ENCODE data around the gene HCN1. TPM values are rescaled to one million over a fixed set of nuclear protein-coding genes. Genes with fewer than 3 reads are reported as not detected.

HCN1 gene
- total and polyA plus RNA-seq, 3 donors from 2014 or later, result 0.20 to 1.7 (median 1.4) TPM

GRCh38 chr5:45691656-45692055 is 4.5 kb downstream of the HCN1 start:
- H3K36me3 ChIP-seq (ENCODE audit: low read depth, missing control alignments), result no peaks in the 10 kb centered on the region
- no peaks in the 10 kb centered on the region for H3K9me3 ChIP-seq
- peaks cover 4% of the 10 kb centered on the region for H3K4me1 ChIP-seq
- no peak overlapping the region for H3K4me3 ChIP-seq
- no peak for DNase-seq
- TF ChIP-seq CTCF (IDR thresholded peaks at IDR 0.05) (no peak), POLR2A (IDR thresholded peaks at IDR 0.05) (no peak)
- intact Hi-C loops (cut with DNase I; ENCODE audit: low total_unique reads), result no loop called here
- no peak overlapping the region for H3K27ac ChIP-seq
- no peaks in the 10 kb centered on the region for H3K27me3 ChIP-seq
- 46 to 59% methylated on average over 4 of the region's 4 CpGs for WGBS, 2 donors

- WGBS, 2 donors, result 57 to 61% methylated on average over 2 of the region's 2 CpGs
- H3K27ac ChIP-seq, result no peak overlapping the region
- H3K4me3 ChIP-seq, result no peak overlapping the region
- no peaks in the 10 kb centered on the region for H3K27me3 ChIP-seq
- intact Hi-C loops (cut with DNase I; ENCODE audit: low total_unique reads), result no loop called here
- H3K9me3 ChIP-seq, result no peaks in the 10 kb centered on the region
- TF ChIP-seq POLR2A (IDR thresholded peaks at IDR 0.05) (no peak), CTCF (IDR thresholded peaks at IDR 0.05) (no peak)
- H3K4me1 ChIP-seq, result no peaks in the 10 kb centered on the region
- no peak for DNase-seq
- H3K36me3 ChIP-seq (ENCODE audit: low read depth, missing control alignments), result no peaks in the 10 kb centered on the region
These were observed 8.5 kb downstream of the HCN1 start for GRCh38 chr5:45687701-45688100.

GRCh38 chr5:45686620-45687019 is 9.6 kb downstream of the HCN1 start:
- Histone ChIP-seq H3K4me3 (no peak overlapping the region), H3K27me3 (no peaks in the 10 kb centered on the region), H3K27ac (no peak overlapping the region), H3K9me3 (no peaks in the 10 kb centered on the region), H3K36me3 (ENCODE audit: low read depth, missing control alignments) (no peaks in the 10 kb centered on the region), H3K4me1 (no peaks in the 10 kb centered on the region)
- 89 to 95% methylated on average over 2 of the region's 2 CpGs for WGBS, 2 donors
- TF ChIP-seq POLR2A (IDR thresholded peaks at IDR 0.05) (no peak), CTCF (IDR thresholded peaks at IDR 0.05) (no peak)
- intact Hi-C loops (cut with DNase I; ENCODE audit: low total_unique reads), result no loop called here
- DNase-seq, result no peak

- no peak overlapping the region for H3K27ac ChIP-seq
- no peaks in the 10 kb centered on the region for H3K36me3 ChIP-seq (ENCODE audit: low read depth, missing control alignments)
- H3K9me3 ChIP-seq, result no peaks in the 10 kb centered on the region
- no peak for DNase-seq
- intact Hi-C loops (cut with DNase I; ENCODE audit: low total_unique reads), result no loop called here
- no peaks in the 10 kb centered on the region for H3K4me1 ChIP-seq
- TF ChIP-seq POLR2A (IDR thresholded peaks at IDR 0.05) (no peak), CTCF (IDR thresholded peaks at IDR 0.05) (no peak)
- H3K4me3 ChIP-seq, result no peak overlapping the region
- H3K27me3 ChIP-seq, result no peaks in the 10 kb centered on the region
These were observed 12.1 kb downstream of the HCN1 start for GRCh38 chr5:45684118-45684517.

- Histone ChIP-seq H3K27ac (no peak overlapping the region), H3K9me3 (no peaks in the 10 kb centered on the region), H3K27me3 (no peaks in the 10 kb centered on the region), H3K4me3 (no peak overlapping the region), H3K4me1 (no peaks in the 10 kb centered on the region), H3K36me3 (ENCODE audit: low read depth, missing control alignments) (no peaks in the 10 kb centered on the region)
- WGBS, 2 donors, result 66 to 79% methylated on average over 2 of the region's 2 CpGs
- intact Hi-C loops (cut with DNase I; ENCODE audit: low total_unique reads), result no loop called here
- TF ChIP-seq CTCF (IDR thresholded peaks at IDR 0.05), result no peak
- no peak for TF ChIP-seq POLR2A (IDR thresholded peaks at IDR 0.05)
- DNase-seq, result no peak
These were observed 15.2 kb downstream of the HCN1 start for GRCh38 chr5:45680950-45681349.
